ENCODE measurements around the gene BRD8.
"Not testable (repeated sequence)": the region's sequence is repeated elsewhere in the genome, so short reads cannot be mapped to it uniquely, and the experiment has no call there.

Gene BRD8, protein sequence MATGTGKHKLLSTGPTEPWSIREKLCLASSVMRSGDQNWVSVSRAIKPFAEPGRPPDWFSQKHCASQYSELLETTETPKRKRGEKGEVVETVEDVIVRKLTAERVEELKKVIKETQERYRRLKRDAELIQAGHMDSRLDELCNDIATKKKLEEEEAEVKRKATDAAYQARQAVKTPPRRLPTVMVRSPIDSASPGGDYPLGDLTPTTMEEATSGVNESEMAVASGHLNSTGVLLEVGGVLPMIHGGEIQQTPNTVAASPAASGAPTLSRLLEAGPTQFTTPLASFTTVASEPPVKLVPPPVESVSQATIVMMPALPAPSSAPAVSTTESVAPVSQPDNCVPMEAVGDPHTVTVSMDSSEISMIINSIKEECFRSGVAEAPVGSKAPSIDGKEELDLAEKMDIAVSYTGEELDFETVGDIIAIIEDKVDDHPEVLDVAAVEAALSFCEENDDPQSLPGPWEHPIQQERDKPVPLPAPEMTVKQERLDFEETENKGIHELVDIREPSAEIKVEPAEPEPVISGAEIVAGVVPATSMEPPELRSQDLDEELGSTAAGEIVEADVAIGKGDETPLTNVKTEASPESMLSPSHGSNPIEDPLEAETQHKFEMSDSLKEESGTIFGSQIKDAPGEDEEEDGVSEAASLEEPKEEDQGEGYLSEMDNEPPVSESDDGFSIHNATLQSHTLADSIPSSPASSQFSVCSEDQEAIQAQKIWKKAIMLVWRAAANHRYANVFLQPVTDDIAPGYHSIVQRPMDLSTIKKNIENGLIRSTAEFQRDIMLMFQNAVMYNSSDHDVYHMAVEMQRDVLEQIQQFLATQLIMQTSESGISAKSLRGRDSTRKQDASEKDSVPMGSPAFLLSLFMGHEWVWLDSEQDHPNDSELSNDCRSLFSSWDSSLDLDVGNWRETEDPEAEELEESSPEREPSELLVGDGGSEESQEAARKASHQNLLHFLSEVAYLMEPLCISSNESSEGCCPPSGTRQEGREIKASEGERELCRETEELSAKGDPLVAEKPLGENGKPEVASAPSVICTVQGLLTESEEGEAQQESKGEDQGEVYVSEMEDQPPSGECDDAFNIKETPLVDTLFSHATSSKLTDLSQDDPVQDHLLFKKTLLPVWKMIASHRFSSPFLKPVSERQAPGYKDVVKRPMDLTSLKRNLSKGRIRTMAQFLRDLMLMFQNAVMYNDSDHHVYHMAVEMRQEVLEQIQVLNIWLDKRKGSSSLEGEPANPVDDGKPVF

DNA sequence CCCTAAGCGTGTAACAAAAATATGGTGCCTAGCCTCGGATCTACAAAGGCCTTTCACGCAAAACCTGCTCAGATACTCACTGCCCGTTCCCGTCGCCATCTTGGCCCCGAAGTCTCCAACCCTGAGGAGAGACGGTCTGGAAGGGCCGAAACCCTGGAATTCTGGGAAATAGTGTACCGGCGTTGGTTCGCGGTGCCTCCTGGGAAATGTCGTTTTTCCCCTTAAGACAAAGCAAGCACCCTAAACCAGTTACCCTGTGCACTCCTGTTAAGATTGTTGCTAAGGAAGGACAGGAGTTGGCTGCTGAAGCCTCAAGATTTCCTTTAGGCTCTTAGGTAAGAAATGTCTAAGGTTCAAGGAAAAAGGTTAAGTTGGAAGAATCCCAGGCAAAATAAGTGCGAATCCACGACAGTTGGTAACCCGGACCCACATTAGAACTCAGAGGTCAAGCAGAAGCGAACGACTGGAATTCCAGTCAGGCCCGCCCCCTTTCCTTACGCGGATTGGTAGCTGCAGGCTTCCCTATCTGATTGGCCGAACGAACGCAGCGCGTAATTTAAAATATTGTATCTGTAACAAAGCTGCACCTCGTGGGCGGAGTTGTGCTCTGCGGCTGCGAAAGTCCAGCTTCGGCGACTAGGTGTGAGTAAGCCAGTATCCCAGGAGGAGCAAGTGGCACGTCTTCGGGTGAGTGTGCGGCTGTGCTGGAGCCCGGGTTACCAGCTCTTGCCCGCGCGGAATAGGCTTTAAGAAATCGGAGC lies at the start of gene BRD8, which contains the start of gene KIF20A:
TSS of gene BRD8 (minus strand) at position 115 of the 761 bp plus-strand sequence. CDS start at position 99, 16 bp downstream.
TSS of gene KIF20A (plus strand) at position 597 of the 761 bp plus-strand sequence. CDS start 569 bp downstream, outside the sequence.
- Histone ChIP-seq H3K27me3 (ENCODE audit: control insufficient read depth, insufficient read depth, low read length) (no peaks in the 10 kb centered on the region), H3K36me3 (ENCODE audit: control insufficient read depth, low read depth, low read length) (peaks cover 47% of the 10 kb centered on the region), H3K4me1 (ENCODE audit: control insufficient read depth, low read depth, low read length) (peaks cover 4% of the 10 kb centered on the region), H3K9ac (ENCODE audit: low read length) (peak within 1 kb of the TSS; percentile 94), H3K4me3 (ENCODE audit: low read length) (peak within 1 kb of the TSS; percentile 98), H3K9me3 (ENCODE audit: control insufficient read depth, low read depth, low read length) (no peaks in the 10 kb centered on the region), H3K27ac (ENCODE audit: low read length) (peak within 1 kb of the TSS; percentile 90)

GRCh38 chr5:138226910-138227309 lies 48.5 kb upstream of the BRD8 start:
- no peaks in the 10 kb centered on the region for H3K36me3 ChIP-seq (ENCODE audit: control insufficient read depth, low read depth, low read length)
- no peaks in the 10 kb centered on the region for H3K4me1 ChIP-seq (ENCODE audit: control insufficient read depth, low read depth, low read length)
- H3K4me3 ChIP-seq (ENCODE audit: low read length): no peak overlapping the region
- no peak overlapping the region for H3K9ac ChIP-seq (ENCODE audit: low read length)
- H3K27ac ChIP-seq (ENCODE audit: low read length): no peak overlapping the region
- H3K27me3 ChIP-seq (ENCODE audit: control insufficient read depth, insufficient read depth, low read length): no peaks in the 10 kb centered on the region
- no peaks in the 10 kb centered on the region for H3K9me3 ChIP-seq (ENCODE audit: control insufficient read depth, low read depth, low read length)

- Histone ChIP-seq H3K36me3 (ENCODE audit: control insufficient read depth, low read depth, low read length) (no peaks in the 10 kb centered on the region), H3K27me3 (ENCODE audit: control insufficient read depth, insufficient read depth, low read length) (no peaks in the 10 kb centered on the region), H3K9ac (ENCODE audit: low read length) (no peak overlapping the region), H3K4me3 (ENCODE audit: low read length) (no peak overlapping the region), H3K9me3 (ENCODE audit: control insufficient read depth, low read depth, low read length) (peaks cover 5% of the 10 kb centered on the region), H3K27ac (ENCODE audit: low read length) (no peak overlapping the region), H3K4me1 (ENCODE audit: control insufficient read depth, low read depth, low read length) (no peaks in the 10 kb centered on the region)
Measured at GRCh38 chr5:138224712-138225111, 46.3 kb upstream of the BRD8 start.

- Histone ChIP-seq H3K9ac (ENCODE audit: low read length) (no peak overlapping the region), H3K4me3 (ENCODE audit: low read length) (no peak overlapping the region), H3K27me3 (ENCODE audit: control insufficient read depth, insufficient read depth, low read length) (no peaks in the 10 kb centered on the region), H3K4me1 (ENCODE audit: control insufficient read depth, low read depth, low read length) (no peaks in the 10 kb centered on the region), H3K27ac (ENCODE audit: low read length) (no peak overlapping the region), H3K9me3 (ENCODE audit: control insufficient read depth, low read depth, low read length) (peaks cover 5% of the 10 kb centered on the region), H3K36me3 (ENCODE audit: control insufficient read depth, low read depth, low read length) (no peaks in the 10 kb centered on the region)
Measured at GRCh38 chr5:138223532-138223931, 45.1 kb upstream of the BRD8 start.

GRCh38 chr5:138216799-138217198 lies 38.4 kb upstream of the BRD8 start:
- H3K36me3 ChIP-seq (ENCODE audit: control insufficient read depth, low read depth, low read length): no peaks in the 10 kb centered on the region

GRCh38 chr5:138213161-138214029 lies 35.0 kb upstream of the BRD8 start, which contains the start of gene CDC23:
Gene CDC23, minus strand, starts transcription at chr5:138213323. Its CDS starts 11 bp downstream, at chr5:138213312.
- H3K36me3 ChIP-seq (ENCODE audit: control insufficient read depth, low read depth, low read length): peaks cover 8% of the 10 kb centered on the region
- H3K9ac ChIP-seq (ENCODE audit: low read length): peak within 1 kb of the TSS; percentile 97
- peak within 1 kb of the TSS; percentile 97 for H3K4me3 ChIP-seq (ENCODE audit: low read length)
- peak within 1 kb of the TSS; percentile 58 for H3K27ac ChIP-seq (ENCODE audit: low read length)
- no peaks in the 10 kb centered on the region for H3K4me1 ChIP-seq (ENCODE audit: control insufficient read depth, low read depth, low read length)
- no peaks in the 10 kb centered on the region for H3K9me3 ChIP-seq (ENCODE audit: control insufficient read depth, low read depth, low read length)
- no peaks in the 10 kb centered on the region for H3K27me3 ChIP-seq (ENCODE audit: control insufficient read depth, insufficient read depth, low read length)

More at GRCh38 chr5:138216799-138217198, 38.4 kb upstream of the BRD8 start:
- Histone ChIP-seq H3K9ac (ENCODE audit: low read length) (no peak overlapping the region), H3K27ac (ENCODE audit: low read length) (no peak overlapping the region), H3K27me3 (ENCODE audit: control insufficient read depth, insufficient read depth, low read length) (no peaks in the 10 kb centered on the region), H3K4me3 (ENCODE audit: low read length) (no peak overlapping the region), H3K9me3 (ENCODE audit: control insufficient read depth, low read depth, low read length) (peaks cover 5% of the 10 kb centered on the region), H3K4me1 (ENCODE audit: control insufficient read depth, low read depth, low read length) (no peaks in the 10 kb centered on the region)

- Histone ChIP-seq H3K27ac (ENCODE audit: low read length) (peak overlapping the region; percentile 58), H3K4me3 (ENCODE audit: low read length) (peak overlapping the region; percentile 97), H3K36me3 (ENCODE audit: control insufficient read depth, low read depth, low read length) (peaks cover 12% of the 10 kb centered on the region), H3K27me3 (ENCODE audit: control insufficient read depth, insufficient read depth, low read length) (no peaks in the 10 kb centered on the region), H3K9ac (ENCODE audit: low read length) (peak overlapping the region; percentile 97), H3K9me3 (ENCODE audit: control insufficient read depth, low read depth, low read length) (no peaks in the 10 kb centered on the region), H3K4me1 (ENCODE audit: control insufficient read depth, low read depth, low read length) (no peaks in the 10 kb centered on the region)
Measured at GRCh38 chr5:138212828-138213160, 34.4 kb upstream of the BRD8 start.

GRCh38 chr5:138210985-138211384 lies 32.6 kb upstream of the BRD8 start:
- Histone ChIP-seq H3K36me3 (ENCODE audit: control insufficient read depth, low read depth, low read length) (peaks cover 19% of the 10 kb centered on the region), H3K9ac (ENCODE audit: low read length) (no peak overlapping the region), H3K4me1 (ENCODE audit: control insufficient read depth, low read depth, low read length) (no peaks in the 10 kb centered on the region), H3K27me3 (ENCODE audit: control insufficient read depth, insufficient read depth, low read length) (no peaks in the 10 kb centered on the region), H3K9me3 (ENCODE audit: control insufficient read depth, low read depth, low read length) (no peaks in the 10 kb centered on the region), H3K4me3 (ENCODE audit: low read length) (no peak overlapping the region), H3K27ac (ENCODE audit: low read length) (no peak overlapping the region)

- H3K27me3 ChIP-seq (ENCODE audit: control insufficient read depth, insufficient read depth, low read length); H3K9ac ChIP-seq (ENCODE audit: low read length); H3K4me1 ChIP-seq (ENCODE audit: control insufficient read depth, low read depth, low read length); H3K4me3 ChIP-seq (ENCODE audit: low read length); H3K9me3 ChIP-seq (ENCODE audit: control insufficient read depth, low read depth, low read length); H3K27ac ChIP-seq (ENCODE audit: low read length): not testable (repeated sequence)
- peaks cover 61% of the 10 kb centered on the region for H3K36me3 ChIP-seq (ENCODE audit: control insufficient read depth, low read depth, low read length)
Measured at GRCh38 chr5:138193859-138194258, 15.4 kb upstream of the BRD8 start.

DNA sequence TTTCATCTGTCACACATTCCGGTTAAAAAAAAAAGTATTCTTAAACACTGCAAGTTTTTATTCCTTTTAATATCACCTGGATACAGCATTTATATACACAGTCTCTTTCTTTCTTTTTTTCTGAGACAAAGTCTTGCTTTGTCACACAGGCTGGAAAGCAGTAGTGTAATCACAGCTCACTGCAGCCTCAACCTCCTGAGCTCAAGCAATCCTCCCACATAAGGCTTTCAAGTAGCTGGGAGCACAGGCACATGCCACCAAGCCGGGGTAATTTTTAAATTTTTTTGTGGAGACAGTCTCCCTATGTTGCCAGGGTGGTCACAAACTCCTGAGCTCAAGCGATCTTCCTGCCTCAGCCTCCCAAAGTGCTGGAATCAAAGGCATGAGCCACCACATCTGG lies 14.4 kb upstream of the BRD8 start:
- H3K4me3 ChIP-seq (ENCODE audit: low read length): no peak overlapping the region
- no peaks in the 10 kb centered on the region for H3K4me1 ChIP-seq (ENCODE audit: control insufficient read depth, low read depth, low read length)
- H3K27me3 ChIP-seq (ENCODE audit: control insufficient read depth, insufficient read depth, low read length): no peaks in the 10 kb centered on the region
- H3K27ac ChIP-seq (ENCODE audit: low read length): no peak overlapping the region
- H3K36me3 ChIP-seq (ENCODE audit: control insufficient read depth, low read depth, low read length): peaks cover 63% of the 10 kb centered on the region
- H3K9me3 ChIP-seq (ENCODE audit: control insufficient read depth, low read depth, low read length): no peaks in the 10 kb centered on the region
- H3K9ac ChIP-seq (ENCODE audit: low read length): no peak overlapping the region
